Natural killer cell (primary cell): Measurements from ENCODE around the gene CRYGA. TPM values are rescaled to one million over a fixed set of nuclear protein-coding genes. Genes with fewer than 3 reads are reported as not detected.

Experiments used
- ATAC-seq, 3 donors: fragments of 150-1000 bp in 2 of 3; fragments of 200-7000 bp in 1 of 3; cut with Tn5 transposase; 1 replicate in 1 of 3; 2 replicates in 2 of 3; pipeline ENCODE4 v1.10.0; 2021; ENCODE audit warnings: mild to moderate bottlenecking in 2 of 3, moderate library complexity in 2 of 3
- DNase-seq, 2 donors: peaks; one replicate each; pipeline versions ENCODE4 v3.0.0 to v3.0.0-alpha.2; 2013 to 2021; ENCODE audit warnings: mixed read lengths in 1 of 2
- H3K27ac ChIP-seq: one replicate; pipeline ENCODE4 v1.5.1; 2013; ENCODE audit warnings: mild to moderate bottlenecking, low read length
- H3K27me3 ChIP-seq: one replicate; pipeline ENCODE4 v1.6.1; 2013; ENCODE audit warnings: low read length; ENCODE audit not compliant: control insufficient read depth, insufficient read depth
- H3K36me3 ChIP-seq: one replicate; pipeline ENCODE4 v1.6.1; 2013; ENCODE audit warnings: low read length; ENCODE audit not compliant: control insufficient read depth, insufficient read depth
- H3K4me1 ChIP-seq: one replicate; pipeline ENCODE4 v1.6.1; 2013; ENCODE audit warnings: low read length; ENCODE audit not compliant: control insufficient read depth, insufficient read depth
- H3K4me3 ChIP-seq: one replicate; pipeline ENCODE4 v1.5.1; 2013; ENCODE audit warnings: low read length
- H3K9me3 ChIP-seq: one replicate; pipeline ENCODE4 v1.6.1; 2013; ENCODE audit warnings: low read length; ENCODE audit not compliant: control insufficient read depth, insufficient read depth
- H3K27ac Mint-ChIP-seq, 2 donors: one replicate each; pipeline ENCODE4 v1.8.0; 2022; ENCODE audit warnings: mild to moderate bottlenecking in 2 of 2, mixed read lengths in 2 of 2, moderate library complexity in 1 of 2
- H3K27me3 Mint-ChIP-seq, 2 donors: one replicate each; pipeline ENCODE4 v1.8.0; 2022; ENCODE audit warnings: low read depth in 2 of 2, mixed read lengths in 2 of 2
- H3K36me3 Mint-ChIP-seq: one replicate; pipeline ENCODE4 v1.8.0; 2022; ENCODE audit warnings: mixed read lengths
- H3K4me1 Mint-ChIP-seq, 2 donors: one replicate each; pipeline ENCODE4 v1.8.0; 2022; ENCODE audit warnings: mixed read lengths in 2 of 2
- H3K4me3 Mint-ChIP-seq: one replicate; pipeline ENCODE4 v1.8.0; 2022; ENCODE audit warnings: mild to moderate bottlenecking, moderate library complexity, mixed read lengths
- H3K9me3 Mint-ChIP-seq, 2 donors: one replicate each; pipeline ENCODE4 v1.8.0; 2022; ENCODE audit warnings: mixed read lengths in 2 of 2
- CTCF ChIP-seq: fragments of 200-600 bp; IDR thresholded peaks from one replicate; pipeline ENCODE4 v1.8.0; 2022; ENCODE audit warnings: antibody characterized with exemption
- WGBS: methylation state at CpG from one replicate; pipeline ENCODE4 v1.1.7; 2013; ENCODE audit warnings: missing lambda C conversion rate; ENCODE audit not compliant: insufficient coverage; 5-methylcytosine and 5-hydroxymethylcytosine counted together
- intact Hi-C: fragments of 100-400 bp; cut with micrococcal nuclease; formaldehyde crosslinking; loops from one replicate; pipeline ENCODE4 v1.14.2; 2022
- total RNA-seq, 4 donors: library from RNA; stranded (reverse); fragments of 120-200 nt in 1 of 4; gene quantifications; one replicate each; pipeline versions ENCODE4 v1.2.3 to v1.2.4, GENCODE V29; 2013 to 2022

Gene CRYGA
- total RNA-seq, 3 donors from 2014 or later (not counting 1 experiment from before 2014, with no cell fraction given) = not detected

DNA sequence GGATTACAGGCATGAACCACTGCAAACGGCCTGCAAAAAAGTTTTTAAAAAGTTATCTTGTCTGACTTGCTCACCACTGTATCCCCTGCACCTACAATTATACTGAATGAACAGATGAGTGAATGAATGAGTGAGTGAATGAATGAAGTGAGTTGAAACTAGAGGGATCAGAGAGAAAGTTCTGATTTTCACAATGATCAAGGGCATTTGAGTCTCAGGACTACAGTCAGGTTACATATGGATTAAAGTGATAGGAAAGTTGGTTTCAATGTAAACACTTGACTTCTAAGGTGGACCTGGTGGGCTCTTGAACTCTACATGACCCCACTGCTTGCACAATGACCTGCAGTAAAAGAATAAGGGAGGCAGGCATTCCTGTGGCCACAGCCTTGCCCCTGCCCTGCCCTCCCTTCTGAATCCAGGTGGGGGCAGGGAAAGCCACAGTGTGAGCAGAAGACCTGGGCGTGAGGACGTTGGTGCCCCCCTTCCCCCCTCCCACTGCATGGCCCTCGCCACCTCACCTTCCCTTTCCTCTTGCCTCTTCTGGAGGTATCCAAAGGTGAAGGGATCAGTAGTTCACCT is 15.7 kb upstream of the CRYGA start:
- ATAC-seq (no peak), DNase-seq (no peak)
- Mint-ChIP-seq H3K27ac (no peak overlapping the region), H3K27me3 (peaks cover 19 to 21% of the 10 kb centered on the region in 2 donors), H3K9me3 (no peaks in the 10 kb centered on the region), H3K4me3 (no peak overlapping the region), H3K4me1 (peaks cover 0 to 6% of the 10 kb centered on the region in 2 donors), H3K36me3 (no peaks in the 10 kb centered on the region)
- intact Hi-C loops = no loop called here
- no peak overlapping the region for H3K27ac ChIP-seq
- no peaks in the 10 kb centered on the region for H3K9me3 ChIP-seq
- no peaks in the 10 kb centered on the region for H3K36me3 ChIP-seq
- peaks cover 2% of the 10 kb centered on the region for H3K4me1 ChIP-seq
- TF ChIP-seq CTCF = no peak
- 71% methylated on average over 1 of the region's 4 CpGs for WGBS
- H3K4me3 ChIP-seq = no peak overlapping the region
- peaks cover 3% of the 10 kb centered on the region for H3K27me3 ChIP-seq

DNA sequence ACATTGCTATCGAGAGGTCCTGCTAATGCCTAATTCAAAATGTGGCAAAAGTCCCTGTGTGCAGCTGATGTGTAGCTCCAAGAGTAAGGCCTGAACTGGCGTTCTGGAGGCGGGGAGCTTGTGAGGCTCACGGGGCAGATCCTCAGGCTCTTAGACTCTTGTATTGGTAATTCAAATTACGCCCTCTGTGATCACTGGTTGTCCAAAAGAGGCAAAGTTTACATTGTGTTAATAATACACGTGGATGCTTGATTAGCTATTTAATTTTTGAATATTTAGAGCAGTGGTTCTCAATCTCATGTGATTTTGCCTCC is 12.4 kb upstream of the CRYGA start:
- Mint-ChIP-seq H3K4me3 (no peak overlapping the region), H3K27ac (no peak overlapping the region), H3K36me3 (no peaks in the 10 kb centered on the region), H3K9me3 (no peaks in the 10 kb centered on the region), H3K4me1 (peaks cover 0 to 10% of the 10 kb centered on the region in 2 donors), H3K27me3 (peaks cover 8 to 14% of the 10 kb centered on the region in 2 donors)
- DNase-seq (peak in 1 of 2 donors; percentile 4), ATAC-seq (no peak)
- Histone ChIP-seq H3K36me3 (no peaks in the 10 kb centered on the region), H3K27me3 (no peaks in the 10 kb centered on the region), H3K4me3 (no peak overlapping the region), H3K9me3 (no peaks in the 10 kb centered on the region), H3K27ac (no peak overlapping the region), H3K4me1 (no peaks in the 10 kb centered on the region)
- intact Hi-C loops = loop anchor here (1.0 kb wide), 1 partner anchor 79 kb away; no protein-coding TSS in a partner anchor
- TF ChIP-seq CTCF = no peak
- WGBS = 89% methylated on average over 6 of the region's 6 CpGs

DNA sequence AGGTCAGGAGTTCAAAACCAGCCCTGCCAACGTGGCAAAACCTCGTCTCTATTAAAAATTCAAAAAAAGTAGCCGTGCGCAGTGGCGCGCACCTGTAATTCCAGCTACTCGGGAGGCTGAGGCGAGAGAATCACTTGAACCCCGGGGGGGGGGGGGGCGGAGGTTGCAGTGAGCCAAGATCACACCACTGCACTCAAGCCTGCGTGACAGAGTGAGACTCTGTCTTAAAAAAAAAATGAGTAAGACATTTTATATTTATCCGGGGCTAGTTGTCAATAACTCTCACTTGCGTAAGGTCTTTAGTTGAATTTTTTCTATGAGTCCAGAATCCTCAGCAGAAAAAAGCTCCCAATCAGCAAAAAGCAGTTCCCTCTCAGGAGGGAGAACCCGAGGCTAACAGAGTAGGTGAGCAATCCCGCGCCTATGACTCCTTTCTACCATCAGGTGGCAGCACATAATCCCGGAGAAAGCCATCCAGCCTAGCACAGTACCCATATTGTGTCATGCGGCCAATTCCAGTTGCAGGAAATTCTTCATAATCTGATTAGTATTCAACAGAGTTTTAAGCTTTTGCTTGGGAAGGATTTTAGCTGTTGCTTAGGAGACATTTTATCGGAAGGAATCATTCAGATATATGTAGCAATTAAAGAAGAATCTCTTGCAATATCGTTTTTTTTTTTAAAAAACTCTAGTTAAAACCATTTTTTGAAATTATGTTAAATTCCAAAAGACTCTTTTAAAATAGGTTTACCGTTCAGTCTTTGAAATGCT is 11.9 kb upstream of the CRYGA start:
- intact Hi-C loops = loop anchor here (1.0 kb wide), 1 partner anchor 79 kb away; no protein-coding TSS in a partner anchor
- H3K36me3 ChIP-seq = no peaks in the 10 kb centered on the region
- Mint-ChIP-seq H3K36me3 (no peaks in the 10 kb centered on the region), H3K27ac (no peak overlapping the region), H3K27me3 (peaks cover 8 to 14% of the 10 kb centered on the region in 2 donors), H3K4me3 (no peak overlapping the region), H3K4me1 (peaks cover 0 to 10% of the 10 kb centered on the region in 2 donors), H3K9me3 (no peaks in the 10 kb centered on the region)
- DNase-seq (peak; percentile 29 to 77), ATAC-seq (peak; percentile 88 to 99 (median 99))
- no peak overlapping the region for H3K4me3 ChIP-seq
- peak; percentile 89 for TF ChIP-seq CTCF
- WGBS = 51% methylated on average over 19 of the region's 21 CpGs
- H3K27me3 ChIP-seq = no peaks in the 10 kb centered on the region
- H3K27ac ChIP-seq = no peak overlapping the region
- no peaks in the 10 kb centered on the region for H3K9me3 ChIP-seq
- no peaks in the 10 kb centered on the region for H3K4me1 ChIP-seq
